ENCODE results near the gene SH2D3C.
"Not testable (repeated sequence)": the region's sequence is repeated elsewhere in the genome, so short reads cannot be mapped to it uniquely, and the experiment has no call there.

The SH2D3C gene

GRCh38 chr9:127770583-127770904 is 7.9 kb downstream of the SH2D3C start:
- Mint-ChIP-seq H3K4me3 (peak overlapping the region; percentile 89), H3K4me1 (ENCODE audit: low read depth) (peaks cover 73% of the 10 kb centered on the region), H3K27ac (peak overlapping the region; percentile 93), H3K27me3 (no peaks in the 10 kb centered on the region), H3K9me3 (no peaks in the 10 kb centered on the region), H3K36me3 (ENCODE audit: low read depth) (peaks cover 48% of the 10 kb centered on the region)
- no peak for DNase-seq

GRCh38 chr9:127769929-127770582 is 8.4 kb downstream of the SH2D3C start:
- peaks cover 76% of the 10 kb centered on the region for H3K4me1 Mint-ChIP-seq (ENCODE audit: low read depth)
- peak overlapping the region; percentile 89 for H3K4me3 Mint-ChIP-seq
- no peaks in the 10 kb centered on the region for H3K27me3 Mint-ChIP-seq
- no peak for DNase-seq
- peak overlapping the region; percentile 93 for H3K27ac Mint-ChIP-seq
- H3K36me3 Mint-ChIP-seq (ENCODE audit: low read depth) = peaks cover 53% of the 10 kb centered on the region
- H3K9me3 Mint-ChIP-seq = no peaks in the 10 kb centered on the region

GRCh38 chr9:127769101-127769500 is 9.4 kb downstream of the SH2D3C start:
- Mint-ChIP-seq H3K4me3 (no peak overlapping the region), H3K9me3 (no peaks in the 10 kb centered on the region), H3K36me3 (ENCODE audit: low read depth) (peaks cover 51% of the 10 kb centered on the region), H3K4me1 (ENCODE audit: low read depth) (peaks cover 79% of the 10 kb centered on the region), H3K27ac (peak overlapping the region; percentile 92), H3K27me3 (no peaks in the 10 kb centered on the region)
- DNase-seq = no peak

- Mint-ChIP-seq H3K27ac (peak overlapping the region; percentile 92), H3K4me3 (peak overlapping the region; percentile 10), H3K27me3 (no peaks in the 10 kb centered on the region), H3K9me3 (no peaks in the 10 kb centered on the region), H3K36me3 (ENCODE audit: low read depth) (peaks cover 48% of the 10 kb centered on the region), H3K4me1 (ENCODE audit: low read depth) (peaks cover 80% of the 10 kb centered on the region)
- DNase-seq = no peak
Measured at GRCh38 chr9:127768698-127769097, 9.8 kb downstream of the SH2D3C start.

GRCh38 chr9:127767909-127768331 is 10.5 kb downstream of the SH2D3C start:
- peaks cover 82% of the 10 kb centered on the region for H3K4me1 Mint-ChIP-seq (ENCODE audit: low read depth)
- H3K4me3 Mint-ChIP-seq = no peak overlapping the region
- no peaks in the 10 kb centered on the region for H3K9me3 Mint-ChIP-seq
- peak overlapping the region; percentile 92 for H3K27ac Mint-ChIP-seq
- H3K36me3 Mint-ChIP-seq (ENCODE audit: low read depth) = peaks cover 47% of the 10 kb centered on the region
- H3K27me3 Mint-ChIP-seq = no peaks in the 10 kb centered on the region
- no peak for DNase-seq

- no peaks in the 10 kb centered on the region for H3K27me3 Mint-ChIP-seq
- no peaks in the 10 kb centered on the region for H3K9me3 Mint-ChIP-seq
- no peak for DNase-seq
- H3K36me3 Mint-ChIP-seq (ENCODE audit: low read depth) = peaks cover 46% of the 10 kb centered on the region
- no peak overlapping the region for H3K4me3 Mint-ChIP-seq
- H3K4me1 Mint-ChIP-seq (ENCODE audit: low read depth) = peaks cover 85% of the 10 kb centered on the region
- H3K27ac Mint-ChIP-seq = peak overlapping the region; percentile 92
Measured at GRCh38 chr9:127767410-127767809, 11.1 kb downstream of the SH2D3C start.

GRCh38 chr9:127765418-127765817 is 13.0 kb downstream of the SH2D3C start:
- H3K27ac Mint-ChIP-seq = peak overlapping the region; percentile 72
- peaks cover 75% of the 10 kb centered on the region for H3K4me1 Mint-ChIP-seq (ENCODE audit: low read depth)
- no peak overlapping the region for H3K4me3 Mint-ChIP-seq
- DNase-seq = no peak
- peaks cover 48% of the 10 kb centered on the region for H3K36me3 Mint-ChIP-seq (ENCODE audit: low read depth)
- H3K9me3 Mint-ChIP-seq = no peaks in the 10 kb centered on the region
- no peaks in the 10 kb centered on the region for H3K27me3 Mint-ChIP-seq

GRCh38 chr9:127763918-127764384 is 14.5 kb downstream of the SH2D3C start:
- Mint-ChIP-seq H3K27ac (peak overlapping the region; percentile 58), H3K36me3 (ENCODE audit: low read depth) (peaks cover 45% of the 10 kb centered on the region), H3K9me3 (no peaks in the 10 kb centered on the region), H3K27me3 (no peaks in the 10 kb centered on the region), H3K4me1 (ENCODE audit: low read depth) (peaks cover 62% of the 10 kb centered on the region), H3K4me3 (no peak overlapping the region)
- peak; percentile 58 for DNase-seq

GRCh38 chr9:127762111-127762676 is 16.3 kb downstream of the SH2D3C start:
- no peak overlapping the region for H3K4me3 Mint-ChIP-seq
- no peaks in the 10 kb centered on the region for H3K27me3 Mint-ChIP-seq
- no peak for DNase-seq
- peaks cover 43% of the 10 kb centered on the region for H3K36me3 Mint-ChIP-seq (ENCODE audit: low read depth)
- no peaks in the 10 kb centered on the region for H3K9me3 Mint-ChIP-seq
- peak overlapping the region; percentile 53 for H3K27ac Mint-ChIP-seq
- peaks cover 47% of the 10 kb centered on the region for H3K4me1 Mint-ChIP-seq (ENCODE audit: low read depth)

- no peak for DNase-seq
- H3K36me3 Mint-ChIP-seq (ENCODE audit: low read depth) = peaks cover 40% of the 10 kb centered on the region
- H3K4me3 Mint-ChIP-seq = no peak overlapping the region
- no peak overlapping the region for H3K27ac Mint-ChIP-seq
- no peaks in the 10 kb centered on the region for H3K9me3 Mint-ChIP-seq
- H3K4me1 Mint-ChIP-seq (ENCODE audit: low read depth) = peaks cover 42% of the 10 kb centered on the region
- no peaks in the 10 kb centered on the region for H3K27me3 Mint-ChIP-seq
Measured at GRCh38 chr9:127761491-127761956, 16.9 kb downstream of the SH2D3C start.

- Mint-ChIP-seq H3K36me3 (ENCODE audit: low read depth) (peaks cover 35% of the 10 kb centered on the region), H3K27ac (peak overlapping the region; percentile 33)
Measured at GRCh38 chr9:127761061-127761460, 17.4 kb downstream of the SH2D3C start.

GRCh38 chr9:127758843-127759242 is 19.6 kb downstream of the SH2D3C start:
- no peaks in the 10 kb centered on the region for H3K27me3 Mint-ChIP-seq
- H3K36me3 Mint-ChIP-seq (ENCODE audit: low read depth) = peaks cover 27% of the 10 kb centered on the region
- no peak for DNase-seq
- no peak overlapping the region for H3K4me3 Mint-ChIP-seq
- peak overlapping the region; percentile 60 for H3K27ac Mint-ChIP-seq
- H3K9me3 Mint-ChIP-seq = no peaks in the 10 kb centered on the region
- H3K4me1 Mint-ChIP-seq (ENCODE audit: low read depth) = peaks cover 20% of the 10 kb centered on the region

More at GRCh38 chr9:127761061-127761460, 17.4 kb downstream of the SH2D3C start:
- H3K4me3 Mint-ChIP-seq = no peak overlapping the region
- H3K9me3 Mint-ChIP-seq = no peaks in the 10 kb centered on the region
- H3K4me1 Mint-ChIP-seq (ENCODE audit: low read depth) = peaks cover 38% of the 10 kb centered on the region
- DNase-seq = no peak
- H3K27me3 Mint-ChIP-seq = no peaks in the 10 kb centered on the region

- not testable (repeated sequence) for H3K9me3 Mint-ChIP-seq; H3K4me1 Mint-ChIP-seq (ENCODE audit: low read depth); H3K27me3 Mint-ChIP-seq; H3K27ac Mint-ChIP-seq; DNase-seq; H3K4me3 Mint-ChIP-seq
- peaks cover 16% of the 10 kb centered on the region for H3K36me3 Mint-ChIP-seq (ENCODE audit: low read depth)
Measured at GRCh38 chr9:127756776-127757175, 21.7 kb downstream of the SH2D3C start.

- DNase-seq = no peak
- peaks cover 7% of the 10 kb centered on the region for H3K4me1 Mint-ChIP-seq (ENCODE audit: low read depth)
- peaks cover 19% of the 10 kb centered on the region for H3K36me3 Mint-ChIP-seq (ENCODE audit: low read depth)
- H3K27me3 Mint-ChIP-seq = no peaks in the 10 kb centered on the region
- no peaks in the 10 kb centered on the region for H3K9me3 Mint-ChIP-seq
- no peak overlapping the region for H3K4me3 Mint-ChIP-seq
- no peak overlapping the region for H3K27ac Mint-ChIP-seq
Measured at GRCh38 chr9:127756233-127756632, 22.2 kb downstream of the SH2D3C start.

Data from activated T-cell treated with anti-CD3 and anti-CD28 coated beads, Interleukin-2, amount 50 U/mL, for 24 hours (primary cell).